Activated naive CD8-positive, alpha-beta T cell treated with anti-CD3 and anti-CD28 coated beads, Interleukin-2, amount 50 U/mL, for 16 hours (primary cell): Measurements from ENCODE around the gene CLDN22.
"Not testable (repeated sequence)": the region's sequence is repeated elsewhere in the genome, so short reads cannot be mapped to it uniquely, and the experiment has no call there.

Experiments used
- DNase-seq: peaks from one replicate; pipeline ENCODE4 v3.0.0-alpha.2; 2020; ENCODE audit warnings: low read depth, low spot score

The CLDN22 gene

DNA sequence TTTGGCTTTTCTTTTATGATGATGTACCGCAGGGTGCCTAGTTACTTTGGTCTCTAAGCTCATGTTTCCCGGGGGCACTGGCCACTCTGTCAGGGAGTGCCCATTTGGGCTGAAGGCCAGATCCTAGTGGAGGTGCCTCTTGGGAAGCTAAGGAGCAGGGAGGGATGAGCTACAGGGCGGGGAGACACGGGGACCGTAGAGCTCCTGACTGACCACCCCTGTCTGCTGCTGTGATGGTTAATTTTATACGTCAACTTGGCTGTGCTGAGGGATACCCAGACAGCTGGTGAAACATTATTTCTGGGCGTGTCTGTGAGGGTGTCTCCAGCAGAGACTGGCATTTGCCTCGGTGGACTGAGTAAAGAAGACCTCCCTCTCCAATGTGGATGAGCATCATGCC is 27.1 kb upstream of the CLDN22 start:
- DNase-seq, result no peak

DNA sequence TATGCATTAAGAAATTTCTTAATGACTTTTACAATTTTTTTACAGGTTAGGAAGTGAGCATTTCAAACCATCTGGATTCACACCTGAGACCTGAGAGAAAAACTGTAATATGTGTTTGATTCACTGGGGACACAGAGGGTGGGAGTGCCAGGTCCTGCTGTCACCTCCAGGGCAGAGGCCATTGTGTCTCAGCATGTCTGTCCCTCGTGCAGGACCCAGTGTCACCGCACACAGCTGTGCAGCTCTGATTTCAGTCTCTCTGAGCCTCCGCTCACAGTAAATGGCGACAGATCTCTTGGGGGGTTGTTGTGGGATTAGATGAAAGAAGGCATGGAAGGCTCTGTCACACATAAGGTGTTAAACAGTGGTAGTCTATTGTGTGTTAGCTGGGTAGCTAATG is 25.2 kb upstream of the CLDN22 start:
- DNase-seq, result no peak

- no peak for DNase-seq
Observed at GRCh38 chr4:183344523-183345255, 24.6 kb upstream of the CLDN22 start.

GRCh38 chr4:183343730-183344129 is 23.7 kb upstream of the CLDN22 start:
- DNase-seq, result no peak

DNA sequence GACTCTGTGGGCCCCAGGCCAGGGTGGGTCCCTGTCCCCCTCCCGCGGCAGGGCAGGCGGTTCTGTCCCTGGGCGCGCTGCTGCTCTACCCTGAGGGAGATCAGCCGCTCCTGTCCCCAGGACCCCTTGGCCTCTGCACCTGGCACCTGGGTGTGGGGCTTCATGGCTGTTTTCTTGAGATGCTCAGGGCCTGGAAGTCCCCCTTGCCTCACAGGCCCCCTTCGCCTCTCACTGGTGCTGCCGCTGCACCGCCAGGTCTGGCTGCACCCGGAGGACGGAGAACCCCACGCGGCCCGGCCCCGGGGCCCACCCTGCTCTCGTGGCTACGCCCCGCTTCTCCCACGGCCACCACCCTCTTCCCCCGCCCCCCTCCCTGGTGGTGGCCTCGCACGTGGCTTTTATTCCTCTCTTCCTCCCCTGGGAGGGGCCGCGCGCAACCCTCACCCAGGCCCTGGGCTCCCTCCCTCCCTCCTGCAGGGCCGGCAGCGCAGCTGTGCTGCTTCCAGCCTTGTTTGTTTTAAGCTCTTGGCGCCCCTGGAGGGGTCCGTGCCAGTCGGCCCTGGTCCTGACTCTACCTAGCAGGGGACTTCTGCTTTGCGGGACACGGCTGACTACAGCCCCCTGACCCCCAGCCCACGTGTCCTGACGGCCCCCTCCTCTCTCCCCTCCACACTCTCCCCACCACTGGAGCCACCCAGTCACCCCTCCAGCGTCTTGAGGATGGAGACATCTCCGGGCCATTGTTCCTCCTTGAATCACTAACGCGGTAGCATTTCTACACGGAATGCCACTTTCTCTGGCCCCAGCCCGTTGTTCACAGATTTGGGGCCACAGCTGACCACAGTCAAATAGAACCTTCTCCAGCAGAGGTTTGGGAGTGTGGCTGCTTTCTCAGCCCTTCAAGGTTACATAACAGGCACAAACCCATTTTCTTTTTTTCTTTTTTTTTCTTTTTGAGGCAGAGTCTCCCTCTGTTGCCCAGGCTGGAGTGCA is 22.8 kb upstream of the CLDN22 start:
- no peak for DNase-seq

DNA sequence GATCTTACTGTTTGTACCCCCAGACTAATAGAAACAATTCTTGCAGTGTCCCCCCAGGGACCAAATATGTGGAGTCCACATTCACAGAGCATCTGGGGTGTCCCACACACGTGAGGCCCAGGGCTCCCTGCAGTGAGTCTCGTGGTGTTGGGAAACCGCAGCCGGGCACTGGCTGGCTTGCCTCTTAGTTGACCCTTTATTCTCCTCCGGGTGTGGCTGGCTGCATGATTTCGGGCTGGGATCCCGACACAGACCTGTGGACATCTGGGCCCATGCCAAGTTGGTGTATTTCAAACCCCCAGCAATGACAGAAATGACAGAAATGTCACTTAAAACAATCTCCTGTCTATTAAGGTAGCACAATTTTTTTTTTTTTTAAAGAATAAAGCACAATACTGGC is 17.8 kb upstream of the CLDN22 start:
- no peak for DNase-seq

GRCh38 chr4:183337349-183337748 is 17.3 kb upstream of the CLDN22 start:
- DNase-seq, result no peak

DNA sequence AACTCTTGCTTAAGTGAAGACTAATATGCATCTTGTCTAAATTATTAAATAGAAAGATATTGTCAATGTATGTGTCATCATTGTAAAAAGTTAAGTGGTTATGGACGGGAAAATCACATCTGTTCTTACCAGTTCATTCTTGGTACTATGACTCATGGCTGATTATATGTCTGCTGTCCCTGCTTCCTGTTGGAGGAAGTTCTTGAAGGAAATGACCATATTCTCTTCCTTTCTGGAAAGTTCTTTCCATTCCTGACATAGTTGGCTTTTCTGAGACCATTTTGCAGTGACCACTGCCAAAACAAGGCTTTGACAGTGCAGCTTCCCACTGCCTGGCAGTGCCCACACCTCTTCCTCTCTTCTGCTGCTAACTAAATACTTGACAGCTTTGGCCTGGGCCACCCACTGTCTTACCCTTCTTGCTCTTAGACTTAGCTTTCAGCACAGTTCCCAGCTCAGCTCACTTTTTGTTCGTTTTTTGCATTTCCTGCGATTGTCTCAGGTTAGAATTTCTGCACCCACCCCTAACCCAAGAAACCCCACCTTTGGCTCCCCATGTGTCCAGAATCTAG is 15.4 kb upstream of the CLDN22 start:
- DNase-seq, result no peak

DNA sequence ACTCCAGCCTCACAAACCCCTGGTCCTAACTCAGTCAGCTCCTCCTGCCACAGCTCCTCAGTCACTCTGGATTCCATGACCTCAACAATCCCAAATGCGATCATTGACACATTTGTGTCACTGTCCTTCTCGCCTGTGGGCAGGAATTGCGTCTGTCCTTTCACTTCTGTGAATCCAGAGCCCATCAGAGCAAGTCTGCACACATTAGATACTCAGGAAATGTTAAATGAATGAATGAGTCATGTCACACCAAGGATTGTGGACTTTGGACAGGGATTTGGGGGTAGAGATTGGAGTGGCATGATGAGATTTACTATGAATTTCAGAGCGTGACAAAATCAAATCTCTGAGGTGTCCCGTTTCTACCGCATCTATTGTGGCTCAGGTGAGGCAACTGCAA is 13.9 kb upstream of the CLDN22 start:
- DNase-seq, result no peak

DNA sequence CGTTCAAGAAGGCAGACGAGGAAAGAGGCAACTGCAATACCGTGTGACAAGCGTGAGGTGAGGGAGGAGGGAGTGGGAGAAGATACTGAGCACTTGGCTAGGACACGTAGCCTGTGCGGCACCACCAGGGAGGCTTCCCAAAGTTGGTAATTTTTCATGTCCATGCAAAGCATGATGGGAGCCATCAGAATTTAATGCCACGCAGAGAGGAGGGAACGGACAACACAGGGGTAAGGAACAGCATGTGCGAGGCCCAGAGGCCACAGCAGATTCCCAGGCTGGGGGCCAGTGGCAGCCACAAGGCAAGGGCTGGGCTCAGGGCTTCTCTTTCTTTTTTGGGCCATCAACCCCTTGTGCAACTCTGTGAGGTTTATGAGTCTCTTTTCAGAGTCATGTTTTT is 13.1 kb upstream of the CLDN22 start:
- DNase-seq, result no peak

GRCh38 chr4:183332447-183332846 is 12.4 kb upstream of the CLDN22 start:
- DNase-seq, result no peak

DNA sequence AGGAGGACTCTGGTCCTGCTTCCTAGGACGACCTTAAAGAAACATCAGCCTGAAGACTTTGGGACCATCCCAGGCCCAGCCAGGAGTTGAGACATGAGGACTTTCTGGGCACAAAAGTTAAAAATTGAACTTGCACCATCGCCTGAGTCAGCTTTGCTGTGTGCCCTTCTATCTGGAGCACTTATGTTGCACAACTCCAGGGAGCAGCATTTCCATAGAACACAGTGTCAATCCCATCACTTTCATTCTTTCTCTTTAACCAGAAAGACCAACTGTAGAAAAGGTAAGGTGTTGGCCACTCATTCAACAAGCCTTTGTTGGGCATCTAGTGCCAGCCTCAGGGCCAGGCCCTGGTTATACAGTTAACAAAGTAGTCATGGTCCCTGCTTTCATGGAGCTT is 10.8 kb upstream of the CLDN22 start:
- no peak for DNase-seq

GRCh38 chr4:183329954-183330742 is 10.1 kb upstream of the CLDN22 start:
- DNase-seq, result no peak

DNA sequence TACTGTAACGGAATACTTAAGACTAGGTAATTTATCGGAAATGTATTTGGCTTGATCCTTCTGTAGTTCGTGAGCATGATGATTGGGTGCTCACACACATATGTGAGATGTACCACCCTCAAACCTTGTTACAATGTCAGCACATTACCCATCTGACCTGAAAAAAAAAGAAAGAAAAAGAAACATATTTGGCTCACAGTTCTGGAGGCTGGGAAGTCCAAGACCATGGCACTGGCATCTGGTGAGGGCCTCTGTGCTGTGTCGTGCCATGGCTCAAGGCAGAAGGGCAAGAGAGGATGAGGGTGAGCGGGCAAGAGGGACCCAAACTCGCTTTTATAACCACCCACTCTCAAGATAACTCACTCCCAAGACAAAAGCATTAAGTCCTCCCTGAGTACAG is 9.2 kb upstream of the CLDN22 start:
- DNase-seq, result no peak

DNA sequence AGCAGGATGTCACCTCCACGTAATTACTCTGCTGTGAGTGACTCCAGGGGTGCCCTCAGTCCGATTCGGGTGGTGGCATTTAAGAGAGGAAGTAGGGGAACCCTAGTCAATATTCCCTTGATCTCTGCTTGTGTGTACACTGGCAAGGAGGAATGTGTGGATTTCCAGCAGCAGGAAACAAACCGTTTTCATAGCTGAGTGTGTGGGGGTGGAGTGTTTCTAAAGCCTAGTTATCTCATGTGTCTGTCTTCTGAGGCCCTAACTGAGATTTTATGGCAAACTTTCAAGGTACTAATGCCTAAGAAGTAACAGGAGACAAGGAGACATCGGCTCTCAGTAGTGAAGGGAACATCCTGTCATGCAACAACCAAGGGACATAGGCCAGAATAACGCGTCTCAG is 8.8 kb upstream of the CLDN22 start:
- DNase-seq, result no peak

DNA sequence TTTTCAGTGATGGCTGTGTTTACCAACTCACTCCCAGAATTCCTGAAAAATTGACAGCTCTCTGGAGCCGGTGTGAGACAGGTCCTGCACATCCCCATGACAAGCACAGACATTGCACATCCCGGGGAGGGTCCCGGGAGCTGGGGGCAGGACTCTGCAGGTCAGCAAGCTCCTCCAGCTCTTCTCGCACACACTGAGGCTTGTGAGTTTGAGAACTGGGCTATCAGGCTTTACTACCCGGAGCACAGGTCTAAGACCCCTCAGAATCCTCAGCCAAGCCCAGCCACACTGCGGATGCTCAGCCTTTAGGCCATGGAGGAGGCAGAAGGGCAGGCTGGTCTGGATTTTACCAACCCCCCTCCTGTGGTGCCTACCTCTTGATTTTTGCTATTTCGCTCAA is 7.8 kb upstream of the CLDN22 start:
- no peak for DNase-seq

GRCh38 chr4:183326853-183327252 is 6.8 kb upstream of the CLDN22 start:
- no peak for DNase-seq

DNA sequence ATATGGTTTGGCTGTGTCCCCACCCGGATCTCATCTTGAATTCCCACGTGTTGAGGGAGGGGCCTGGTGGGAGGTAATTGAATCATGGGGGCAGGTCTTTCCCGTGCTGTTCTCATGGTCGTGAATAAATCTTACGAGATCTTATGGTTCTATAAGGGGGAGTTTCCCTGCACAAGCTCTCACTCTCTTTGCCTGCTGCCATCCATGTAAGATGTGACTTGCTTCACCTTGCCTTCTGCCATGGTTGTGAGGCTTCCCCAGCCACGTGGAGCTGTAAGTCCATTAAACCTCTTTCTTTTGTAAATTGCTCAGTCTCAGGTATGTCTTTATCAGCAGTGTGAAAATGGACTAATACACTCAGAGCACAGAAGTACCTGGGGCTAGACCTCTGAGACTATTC is 6.3 kb upstream of the CLDN22 start:
- DNase-seq, result not testable (repeated sequence)

GRCh38 chr4:183324619-183325018 is 4.5 kb upstream of the CLDN22 start:
- no peak for DNase-seq

GRCh38 chr4:183324056-183324455 is 4.0 kb upstream of the CLDN22 start:
- DNase-seq, result not testable (repeated sequence)

- DNase-seq, result no peak
Observed at GRCh38 chr4:183323295-183323694, 3.2 kb upstream of the CLDN22 start.

- no peak for DNase-seq
Observed at GRCh38 chr4:183322326-183322725, 2.2 kb upstream of the CLDN22 start, which contains the start of gene CLDN24. Gene CLDN24, minus strand, starts transcription at chr4:183322426. Its CDS starts 0 bp downstream, at chr4:183322426.
